RCC 7860 (cell line): ENCODE data around the gene CATSPERB.
"Not testable (repeated sequence)": the region's sequence is repeated elsewhere in the genome, so short reads cannot be mapped to it uniquely, and the experiment has no call there.

ENCODE experiments used
- DNase-seq: peaks from one replicate; pipeline ENCODE4 v3.0.0-alpha.2; 2015; ENCODE audit warnings: low spot score
- FAIRE-seq: peaks from 2 replicates; lab custom pipeline; 2012; peaks lifted over from hg19 to GRCh38; lab: Jason Lieb, UNC

Gene CATSPERB

DNA sequence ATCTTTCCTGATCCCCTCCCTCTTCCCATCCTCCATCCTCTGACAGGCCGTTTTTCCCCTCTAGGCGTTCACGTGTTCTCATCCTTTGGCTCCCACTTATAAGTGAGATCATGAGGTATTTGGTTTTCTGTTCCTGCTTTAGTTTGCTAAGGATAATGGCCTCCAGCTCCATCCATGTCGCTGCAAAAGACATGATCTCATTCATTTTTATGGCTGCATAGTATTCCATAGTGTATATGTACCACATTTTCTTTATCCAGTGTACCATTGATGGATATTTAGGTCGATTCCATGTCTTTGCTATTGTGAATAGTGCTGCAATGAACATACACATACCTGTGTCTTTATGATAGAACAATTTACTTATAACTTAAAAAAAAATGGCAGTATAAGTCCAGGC is 197.8 kb downstream of the CATSPERB start:
- not testable (repeated sequence) for FAIRE-seq, DNase-seq

DNA sequence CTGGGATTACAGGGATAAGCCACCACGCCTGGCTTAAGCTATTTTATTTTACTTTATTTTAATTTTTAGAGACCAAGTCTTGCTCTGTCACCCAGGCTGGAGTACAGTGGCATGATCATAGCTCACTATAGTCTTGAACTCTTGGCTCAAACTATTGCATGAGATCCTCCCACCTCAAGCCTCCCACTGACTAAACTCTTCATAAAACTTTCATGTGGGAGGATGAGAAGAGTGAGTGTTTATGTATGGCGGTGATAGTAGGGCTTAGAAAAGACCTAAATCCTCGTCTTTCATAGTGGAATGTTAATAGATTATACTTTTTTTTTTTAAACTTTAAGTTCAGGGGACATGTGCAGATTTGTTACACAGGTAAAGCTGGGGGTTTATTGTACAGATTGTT is 198.3 kb downstream of the CATSPERB start:
- no peak for DNase-seq
- no peak for FAIRE-seq
